Upper lobe of left lung (tissue), 6 donors: ENCODE data around the gene IQSEC1. TPM values are rescaled to one million over a fixed set of nuclear protein-coding genes. Genes with fewer than 3 reads are reported as not detected.

ENCODE experiments used
- ATAC-seq, 2 donors: fragments of 200-7000 bp; cut with Tn5 transposase; one replicate each; pipeline ENCODE4 v1.9.1; 2022; ENCODE audit warnings: mild to moderate bottlenecking in 2 of 2, moderate library complexity in 2 of 2; ENCODE audit not compliant: low FRiP score in 2 of 2
- DNase-seq, 2 donors: peaks; one replicate each; pipeline ENCODE4 v3.0.0-alpha.2; 2019 to 2020
- H3K27ac ChIP-seq, 4 donors: fragments of 200-600 bp; sonication (generic); one replicate each; pipeline ENCODE4 v1.5.1; 2016 to 2019
- H3K27me3 ChIP-seq, 4 donors: fragments of 200-600 bp; sonication (generic); one replicate each; pipeline ENCODE4 v1.5.1; 2017 to 2019
- H3K36me3 ChIP-seq, 4 donors: fragments of 200-600 bp; sonication (generic); one replicate each; pipeline ENCODE4 v1.5.1; 2016 to 2019
- H3K4me1 ChIP-seq, 4 donors: fragments of 200-600 bp; sonication (generic); one replicate each; pipeline ENCODE4 v1.5.1; 2018 to 2019
- H3K4me3 ChIP-seq, 4 donors: fragments of 200-600 bp; sonication (generic); one replicate each; pipeline ENCODE4 v1.5.1; 2017 to 2019; ENCODE audit warnings: mild to moderate bottlenecking in 2 of 4, moderate library complexity in 1 of 4
- H3K9me3 ChIP-seq, 4 donors: fragments of 200-600 bp; sonication (generic); one replicate each; pipeline ENCODE4 v1.5.1; 2018 to 2019
- EP300 ChIP-seq, 4 donors: sonication (generic); formaldehyde crosslinking; IDR thresholded peaks; one replicate each; pipeline ENCODE4 v1.5.1; 2017; ENCODE audit warnings: antibody characterized with exemption in 4 of 4, control low read depth in 2 of 4
- POLR2A ChIP-seq, 4 donors: fragments of 450-650 bp; IDR thresholded peaks; one replicate each; pipeline ENCODE4 v1.5.1; 2016 to 2017; ENCODE audit warnings: antibody characterized with exemption in 4 of 4, mild to moderate bottlenecking in 2 of 4
- POLR2AphosphoS5 ChIP-seq, 2 donors: sonication (generic); formaldehyde crosslinking; IDR thresholded peaks; one replicate each; pipeline ENCODE4 v1.5.1; 2017; ENCODE audit warnings: antibody characterized with exemption in 2 of 2
- WGBS, 2 donors: methylation state at CpG; one replicate each; pipeline ENCODE4 v1.1.5; 2017 to 2018; 5-methylcytosine and 5-hydroxymethylcytosine counted together
- total RNA-seq, 6 donors: library from RNA; depleted of rRNA in 4 of 6; stranded (reverse); fragments of >200 nt in 4 of 6; gene quantifications; one replicate each; pipeline versions ENCODE4 v1.1.0 to v1.2.1, GENCODE V29; 2016 to 2021
- TF ChIP-seq, protein P1 (sequence below), 6 experiments: fragments of 450-650 bp in 4 of 6; fragments of 200-600 bp in 2 of 6; sonication (generic) in 2 of 6; IDR thresholded peaks; one replicate each; pipeline ENCODE4 v1.5.1; 2016 to 2019; ENCODE audit warnings: antibody characterized with exemption in 6 of 6
- donor health status: DM: no; HTN: no; CAD: no; lungs with moderate emphysema.
- donor health status: DM: no; HTN: yes; CAD: no; lungs with severe emphysema.

Gene IQSEC1
- total RNA-seq, 6 donors from 2014 or later = 51.1 to 105 (median 81.0) TPM

DNA sequence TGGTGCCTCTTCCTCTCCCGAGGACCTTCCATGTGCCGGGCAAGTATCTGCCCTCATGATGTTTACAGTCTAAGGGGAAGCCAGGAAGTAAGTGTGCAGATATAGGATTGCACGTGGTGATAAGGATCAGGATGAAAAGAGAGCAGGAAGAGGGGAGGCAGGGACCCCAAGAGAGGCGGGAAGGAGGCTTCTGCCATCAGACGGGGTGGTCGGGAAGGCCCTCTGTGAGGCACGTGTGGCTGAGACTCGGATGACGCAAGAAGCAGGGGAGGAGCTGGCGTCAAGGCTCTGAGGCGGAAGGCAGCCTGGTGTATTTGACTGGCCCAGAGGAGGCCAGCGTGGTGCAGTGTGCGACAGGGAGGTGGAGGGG is 762 bp upstream of the IQSEC1 start:
- peaks cover 5 to 17% (median 10%) of the 10 kb centered on the region in 4 donors for H3K4me1 ChIP-seq
- DNase-seq = no peak
- no peaks in the 10 kb centered on the region for H3K9me3 ChIP-seq
- TF ChIP-seq, protein P1, sequence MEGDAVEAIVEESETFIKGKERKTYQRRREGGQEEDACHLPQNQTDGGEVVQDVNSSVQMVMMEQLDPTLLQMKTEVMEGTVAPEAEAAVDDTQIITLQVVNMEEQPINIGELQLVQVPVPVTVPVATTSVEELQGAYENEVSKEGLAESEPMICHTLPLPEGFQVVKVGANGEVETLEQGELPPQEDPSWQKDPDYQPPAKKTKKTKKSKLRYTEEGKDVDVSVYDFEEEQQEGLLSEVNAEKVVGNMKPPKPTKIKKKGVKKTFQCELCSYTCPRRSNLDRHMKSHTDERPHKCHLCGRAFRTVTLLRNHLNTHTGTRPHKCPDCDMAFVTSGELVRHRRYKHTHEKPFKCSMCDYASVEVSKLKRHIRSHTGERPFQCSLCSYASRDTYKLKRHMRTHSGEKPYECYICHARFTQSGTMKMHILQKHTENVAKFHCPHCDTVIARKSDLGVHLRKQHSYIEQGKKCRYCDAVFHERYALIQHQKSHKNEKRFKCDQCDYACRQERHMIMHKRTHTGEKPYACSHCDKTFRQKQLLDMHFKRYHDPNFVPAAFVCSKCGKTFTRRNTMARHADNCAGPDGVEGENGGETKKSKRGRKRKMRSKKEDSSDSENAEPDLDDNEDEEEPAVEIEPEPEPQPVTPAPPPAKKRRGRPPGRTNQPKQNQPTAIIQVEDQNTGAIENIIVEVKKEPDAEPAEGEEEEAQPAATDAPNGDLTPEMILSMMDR (IDR thresholded peaks at IDR 0.05) = no peak
- TF ChIP-seq EP300 (IDR thresholded peaks at IDR 0.05) (no peak), POLR2AphosphoS5 (IDR thresholded peaks at IDR 0.05) (no peak), POLR2A (IDR thresholded peaks at IDR 0.05) (no peak)
- no peak overlapping the region for H3K27ac ChIP-seq
- peaks cover 0 to 21% (median 11%) of the 10 kb centered on the region in 4 donors for H3K27me3 ChIP-seq
- 36 to 40% methylated on average over 13 of the region's 13 CpGs for WGBS, 2 donors
- H3K36me3 ChIP-seq = no peaks in the 10 kb centered on the region
- H3K4me3 ChIP-seq = no peak overlapping the region
- ATAC-seq = peak in 1 of 2 donors; percentile 40

DNA sequence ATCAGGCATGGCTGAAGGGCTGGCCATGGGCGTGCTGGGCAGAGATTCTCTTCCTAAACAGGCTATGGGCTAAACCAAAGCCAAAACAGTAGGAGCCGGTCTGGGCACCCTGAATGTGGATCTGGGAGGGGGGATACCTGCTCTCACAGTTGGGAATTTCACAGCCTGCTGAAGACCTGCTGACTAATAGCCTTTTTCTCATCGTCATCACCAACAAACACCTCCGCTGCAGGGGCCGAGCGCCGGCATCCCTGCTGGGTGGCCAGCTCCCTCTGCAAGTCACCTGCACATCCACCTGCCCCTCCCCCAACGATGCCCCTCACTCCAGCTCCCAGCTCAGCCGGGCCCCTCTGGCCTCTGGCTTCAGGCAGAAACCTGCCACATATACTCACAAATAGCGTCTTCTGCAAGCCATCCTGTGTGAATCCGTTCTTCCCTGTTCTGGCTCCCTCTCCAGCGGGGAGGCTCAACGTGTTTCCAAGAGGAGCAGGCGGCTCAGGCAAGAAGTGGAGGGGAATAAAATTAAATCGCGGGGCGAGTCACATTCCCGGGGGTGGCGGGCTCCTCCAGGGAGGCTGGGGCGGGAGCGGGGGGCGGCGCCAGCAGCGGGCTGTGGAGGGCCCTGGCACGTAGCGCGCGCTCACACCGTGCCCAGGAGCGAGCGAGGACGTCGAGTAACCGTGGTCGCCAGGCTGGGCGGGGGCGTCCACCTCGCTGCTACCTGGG is 466 bp downstream of the IQSEC1 start:
- Histone ChIP-seq H3K9me3 (no peaks in the 10 kb centered on the region), H3K4me3 (peak overlapping the region in 3 of 4 donors; percentile 18 to 33 (median 27)), H3K36me3 (no peaks in the 10 kb centered on the region), H3K4me1 (peaks cover 5 to 17% (median 9%) of the 10 kb centered on the region in 4 donors), H3K27me3 (peaks cover 0 to 21% (median 11%) of the 10 kb centered on the region in 4 donors), H3K27ac (no peak overlapping the region)
- WGBS, 2 donors = 15 to 24% methylated on average over 11 to 37 of the region's 38 CpGs
- ATAC-seq (peak in 1 of 2 donors; percentile 2), DNase-seq (peak in 1 of 2 donors; percentile 85)
- no peak for TF ChIP-seq EP300 (IDR thresholded peaks at IDR 0.05)
- TF ChIP-seq POLR2A (IDR thresholded peaks at IDR 0.05) = no peak
- TF ChIP-seq, protein P1 (IDR thresholded peaks at IDR 0.05) = no peak
- TF ChIP-seq POLR2AphosphoS5 (IDR thresholded peaks at IDR 0.05) = no peak

DNA sequence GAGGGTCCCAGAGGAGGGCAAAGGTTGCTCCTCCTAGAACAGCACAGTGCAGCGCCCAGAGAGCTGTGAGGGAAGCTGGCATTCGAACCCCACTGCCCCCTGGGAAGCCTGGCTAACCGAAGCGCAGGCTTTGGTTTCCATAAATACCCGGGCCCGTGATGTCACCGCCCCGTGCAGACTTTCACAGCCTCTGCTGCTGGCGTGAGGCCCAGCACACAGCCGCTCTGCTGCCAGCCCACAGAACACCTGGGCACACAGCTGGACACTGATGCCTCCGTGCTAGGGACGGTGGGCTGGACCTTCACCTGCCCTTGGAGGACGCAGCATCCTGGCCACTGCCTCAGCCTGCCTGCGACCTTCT is 1.0 kb downstream of the IQSEC1 start:
- TF ChIP-seq POLR2A (IDR thresholded peaks at IDR 0.05) = no peak
- ATAC-seq (no peak), DNase-seq (no peak)
- whole genome bisulfite sequencing, 2 donors = 71% methylated on average over 13 of the region's 14 CpGs; no CpG with 5 or more reads in 1 of the 2 donors
- Histone ChIP-seq H3K27me3 (peaks cover 0 to 21% (median 11%) of the 10 kb centered on the region in 4 donors), H3K4me3 (no peak overlapping the region), H3K9me3 (no peaks in the 10 kb centered on the region), H3K36me3 (no peaks in the 10 kb centered on the region), H3K27ac (no peak overlapping the region), H3K4me1 (peaks cover 5 to 17% (median 8%) of the 10 kb centered on the region in 4 donors)

DNA sequence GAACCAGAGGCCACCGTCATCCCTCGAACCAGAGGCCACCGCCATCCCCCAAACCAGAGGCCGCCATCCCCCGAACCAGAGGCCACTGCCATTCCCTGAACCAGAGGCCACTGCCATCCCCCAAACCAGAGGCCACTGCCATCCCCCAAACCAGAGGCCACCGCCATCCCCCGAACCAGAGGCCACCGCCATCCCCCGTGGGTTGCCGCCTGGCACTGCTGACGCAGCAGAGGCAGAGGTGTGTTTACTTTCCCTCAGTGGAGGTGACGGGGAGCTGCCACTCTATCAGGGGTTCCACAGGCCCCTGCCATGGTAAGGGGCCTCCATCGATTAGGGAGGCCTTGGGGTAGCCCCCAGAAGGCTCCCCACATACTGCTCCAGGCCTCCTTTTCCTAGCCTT is 1.5 kb downstream of the IQSEC1 start:
- H3K27me3 ChIP-seq = peaks cover 0 to 21% (median 11%) of the 10 kb centered on the region in 4 donors
- no peak for ATAC-seq
- no peaks in the 10 kb centered on the region for H3K9me3 ChIP-seq

DNA sequence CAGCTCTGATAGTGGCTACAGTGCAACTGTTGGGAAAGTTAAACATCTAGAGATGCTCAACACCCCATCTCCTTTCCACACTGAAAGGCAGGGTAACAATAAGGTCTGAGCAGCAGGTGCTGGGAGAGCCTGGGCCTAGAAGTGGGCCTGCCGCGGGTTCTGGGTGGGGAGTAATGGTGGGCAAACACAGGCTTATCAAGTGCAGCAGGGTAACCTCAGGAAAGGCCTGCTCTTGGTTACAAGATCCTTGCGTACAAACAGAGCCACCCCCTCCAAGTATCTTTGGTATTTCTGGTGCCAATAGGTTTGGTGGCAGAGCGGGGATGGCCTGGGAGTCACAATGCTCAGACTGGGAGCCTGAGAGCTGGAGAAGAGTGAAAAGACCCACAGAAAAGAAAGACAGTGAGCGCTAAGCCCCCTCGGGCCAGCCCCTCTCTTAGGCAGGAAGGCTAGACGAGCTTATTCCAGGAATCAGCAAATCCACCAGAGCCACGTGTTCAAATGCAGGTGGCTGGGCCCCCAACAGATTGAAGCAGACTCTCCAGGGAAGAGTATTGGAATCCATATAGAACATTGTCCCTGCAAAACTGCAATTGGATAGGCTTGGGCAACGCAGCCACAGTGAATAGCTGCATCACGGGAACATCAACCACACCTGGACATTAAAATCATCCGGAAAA is 2.7 kb downstream of the IQSEC1 start:
- ATAC-seq (no peak), DNase-seq (no peak)
- H3K27ac ChIP-seq = no peak overlapping the region
- peaks cover 5 to 17% (median 8%) of the 10 kb centered on the region in 4 donors for H3K4me1 ChIP-seq
- H3K27me3 ChIP-seq = peaks cover 0 to 21% (median 11%) of the 10 kb centered on the region in 4 donors
- TF ChIP-seq, protein P1 (IDR thresholded peaks at IDR 0.05) = no peak
- H3K4me3 ChIP-seq = no peak overlapping the region
- no peaks in the 10 kb centered on the region for H3K36me3 ChIP-seq
- H3K9me3 ChIP-seq = no peaks in the 10 kb centered on the region
- WGBS, 2 donors = 65 to 71% methylated on average over 11 of the region's 11 CpGs

More for the DNA sequence above, 1.5 kb downstream of the IQSEC1 start:
- no peaks in the 10 kb centered on the region for H3K36me3 ChIP-seq
- 89 to 93% methylated on average over 5 to 12 of the region's 13 CpGs for WGBS, 2 donors
- peaks cover 5 to 17% (median 8%) of the 10 kb centered on the region in 4 donors for H3K4me1 ChIP-seq
- no peak for DNase-seq
- TF ChIP-seq, protein P1 (IDR thresholded peaks at IDR 0.05) = no peak
- TF ChIP-seq EP300 (IDR thresholded peaks at IDR 0.05) (no peak), POLR2A (IDR thresholded peaks at IDR 0.05) (no peak), POLR2AphosphoS5 (IDR thresholded peaks at IDR 0.05) (no peak)
- H3K27ac ChIP-seq = no peak overlapping the region
- no peak overlapping the region for H3K4me3 ChIP-seq
